SK-N-SH treated with all-trans-retinoic acid at 6 μM for 48 hours (cell line): ENCODE results near the gene SYN1.

Experiments
- ATAC-seq: fragments of 200-7000 bp; cut with Tn5 transposase; 3 replicates; pipeline ENCODE4 v1.9.1; 2020; ENCODE audit warnings: mild to moderate bottlenecking, moderate library complexity
- ARNTL ChIP-seq: fragments of 450-650 bp; formaldehyde crosslinking; IDR thresholded peaks from 2 replicates; pipeline ENCODE4 v1.5.0; 2020; ENCODE audit warnings: low read depth, mild to moderate bottlenecking, moderate library complexity, borderline replicate concordance
- BACH2 ChIP-seq: fragments of 250-450 bp; sonication (Bioruptor Pico); IDR thresholded peaks from 2 replicates; pipeline ENCODE4 v1.9.0; 2021; ENCODE audit warnings: mild to moderate bottlenecking, borderline replicate concordance
- CREB5 ChIP-seq: fragments of 250-450 bp; sonication (Bioruptor Pico); IDR thresholded peaks from 2 replicates; pipeline ENCODE4 v1.5.1; 2020; ENCODE audit warnings: low read depth, mild to moderate bottlenecking, moderate library complexity
- CSRNP3 ChIP-seq: fragments of 250-450 bp; sonication (Bioruptor Pico); IDR thresholded peaks from 2 replicates; pipeline ENCODE4 v1.5.1; 2021; ENCODE audit warnings: mild to moderate bottlenecking, moderate library complexity
- ESRRG ChIP-seq: fragments of 250-450 bp; sonication (Bioruptor Pico); IDR thresholded peaks from 2 replicates; pipeline ENCODE4 v1.6.1; 2021; ENCODE audit warnings: mild to moderate bottlenecking
- GLIS3 ChIP-seq: fragments of 250-450 bp; sonication (Bioruptor Pico); IDR thresholded peaks from 2 replicates; pipeline ENCODE4 v1.5.0; 2020; ENCODE audit warnings: mild to moderate bottlenecking, moderate library complexity
- ISL1 ChIP-seq: fragments of 250-450 bp; sonication (Bioruptor Pico); IDR thresholded peaks from 2 replicates; pipeline ENCODE4 v2.1.2; 2022; ENCODE audit warnings: mild to moderate bottlenecking, moderate library complexity
- OSR1 ChIP-seq: fragments of 250-450 bp; sonication (Bioruptor Pico); IDR thresholded peaks from 2 replicates; pipeline ENCODE4 v1.8.0; 2022; ENCODE audit warnings: moderate library complexity, mild to moderate bottlenecking, inconsistent platforms
- PATZ1 ChIP-seq: fragments of 250-450 bp; sonication (Bioruptor Pico); IDR thresholded peaks from 2 replicates; pipeline ENCODE4 v1.8.0; 2020; ENCODE audit warnings: mild to moderate bottlenecking, moderate library complexity, borderline replicate concordance
- POU6F1 ChIP-seq: fragments of 250-450 bp; sonication (Bioruptor Pico); IDR thresholded peaks from 2 replicates; pipeline ENCODE4 v1.8.0; 2021; ENCODE audit warnings: low read depth, mild to moderate bottlenecking, moderate library complexity, borderline replicate concordance
- PPARA ChIP-seq: fragments of 250-450 bp; sonication (Bioruptor Pico); IDR thresholded peaks from 2 replicates; pipeline ENCODE4 v1.5.0; 2020; ENCODE audit warnings: mild to moderate bottlenecking, borderline replicate concordance
- RARB ChIP-seq: fragments of 250-450 bp; sonication (Bioruptor Pico); IDR thresholded peaks from 2 replicates; pipeline ENCODE4 v1.8.0; 2021; ENCODE audit warnings: mild to moderate bottlenecking, moderate library complexity
- SNAI2 ChIP-seq: fragments of 250-450 bp; sonication (Bioruptor Pico); IDR thresholded peaks from 2 replicates; pipeline ENCODE4 v1.5.0; 2020; ENCODE audit warnings: mild to moderate bottlenecking, moderate library complexity
- TOX ChIP-seq: fragments of 250-450 bp; sonication (Bioruptor Pico); IDR thresholded peaks from 2 replicates; pipeline ENCODE4 v1.8.0; 2021; ENCODE audit warnings: mild to moderate bottlenecking, moderate library complexity, borderline replicate concordance
- TSHZ2 ChIP-seq: fragments of 250-450 bp; sonication (Bioruptor Pico); IDR thresholded peaks from 2 replicates; pipeline ENCODE4 v1.5.0; 2020; ENCODE audit warnings: mild to moderate bottlenecking, moderate library complexity
- ZC3H10 ChIP-seq: fragments of 250-450 bp; sonication (Bioruptor Pico); IDR thresholded peaks from 2 replicates; pipeline ENCODE4 v1.5.1; 2021; ENCODE audit warnings: mild to moderate bottlenecking, moderate library complexity
- ZFP30 ChIP-seq: fragments of 450-650 bp; formaldehyde crosslinking; IDR thresholded peaks from 2 replicates; pipeline ENCODE4 v1.5.0; 2022; ENCODE audit warnings: mild to moderate bottlenecking, moderate library complexity
- ZNF565 ChIP-seq: fragments of 450-650 bp; formaldehyde crosslinking; conservative IDR thresholded peaks from 2 replicates; pipeline ENCODE4 v1.5.0; 2020; ENCODE audit warnings: low read depth, mild to moderate bottlenecking, moderate library complexity
- ZNF70 ChIP-seq: fragments of 450-650 bp; formaldehyde crosslinking; IDR thresholded peaks from 2 replicates; pipeline ENCODE4 v1.5.0; 2020; ENCODE audit warnings: mild to moderate bottlenecking, moderate library complexity
- ZNF8 ChIP-seq: fragments of 450-650 bp; formaldehyde crosslinking; IDR thresholded peaks from 2 replicates; pipeline ENCODE4 v1.5.0; 2020; ENCODE audit warnings: mild to moderate bottlenecking, moderate library complexity

Gene SYN1

GRCh38 chrX:47587906-47588735 lies 31.5 kb downstream of the SYN1 start:
- ATAC-seq, result no peak; the same call in 2 of the 3 replicates
- TF ChIP-seq CREB5 (CRISPR knock-in tag), result no peak
- no peak for TF ChIP-seq PATZ1 (CRISPR knock-in tag)
- no peak for TF ChIP-seq OSR1
- TF ChIP-seq RARB (CRISPR knock-in tag), result no peak
- no peak for TF ChIP-seq ZNF8 (CRISPR knock-in tag)
- no peak for TF ChIP-seq ZFP30
- no peak for TF ChIP-seq TOX
- no peak for TF ChIP-seq ARNTL (CRISPR knock-in tag)
- no peak for TF ChIP-seq GLIS3 (CRISPR knock-in tag)
- no peak for TF ChIP-seq ZNF565 (CRISPR knock-in tag)
- TF ChIP-seq ZNF70 (CRISPR knock-in tag), result no peak
- TF ChIP-seq ISL1, result no peak
- TF ChIP-seq ESRRG (CRISPR knock-in tag), result no peak
- no peak for TF ChIP-seq SNAI2 (CRISPR knock-in tag)
- no peak for TF ChIP-seq PPARA (CRISPR knock-in tag)
- TF ChIP-seq CSRNP3 (CRISPR knock-in tag), result no peak
- TF ChIP-seq BACH2 (CRISPR knock-in tag), result no peak
- no peak for TF ChIP-seq TSHZ2 (CRISPR knock-in tag)
- no peak for TF ChIP-seq ZC3H10 (CRISPR knock-in tag)
- TF ChIP-seq POU6F1 (CRISPR knock-in tag), result no peak

- ATAC-seq, result no peak
Measured at GRCh38 chrX:47587091-47587891, 32.4 kb downstream of the SYN1 start.

More at GRCh38 chrX:47587091-47587891, 32.4 kb downstream of the SYN1 start:
- TF ChIP-seq POU6F1 (CRISPR knock-in tag) (no peak), BACH2 (CRISPR knock-in tag) (no peak), TSHZ2 (CRISPR knock-in tag) (no peak), OSR1 (no peak)
